Activated T-helper 17 cell treated with anti-CD3 and anti-CD28 coated beads, Interleukin-2, amount 50 U/mL, for 72 hours (primary cell): Measurements from ENCODE around the gene ARSB. TPM values are rescaled to one million over a fixed set of nuclear protein-coding genes. Genes with fewer than 3 reads are reported as not detected.
"Not testable (repeated sequence)": the region's sequence is repeated elsewhere in the genome, so short reads cannot be mapped to it uniquely, and the experiment has no call there.

Source experiments
- ATAC-seq: fragments of 150-1000 bp; cut with Tn5 transposase; replicated peaks from 2 replicates; pipeline ENCODE4 v1.10.0; 2021; ENCODE audit warnings: mild to moderate bottlenecking, moderate library complexity
- H3K27ac Mint-ChIP-seq: one replicate; pipeline ENCODE4 v1.8.0; 2022; ENCODE audit warnings: mixed read lengths
- H3K27me3 Mint-ChIP-seq: one replicate; pipeline ENCODE4 v1.8.0; 2022; ENCODE audit warnings: mixed read lengths
- H3K36me3 Mint-ChIP-seq: one replicate; pipeline ENCODE4 v1.8.0; 2022; ENCODE audit warnings: low read depth, mild to moderate bottlenecking, mixed read lengths
- H3K4me1 Mint-ChIP-seq: one replicate; pipeline ENCODE4 v1.8.0; 2022; ENCODE audit warnings: mixed read lengths
- H3K4me3 Mint-ChIP-seq: one replicate; pipeline ENCODE4 v1.8.0; 2022; ENCODE audit warnings: mild to moderate bottlenecking, mixed read lengths
- H3K9me3 Mint-ChIP-seq: one replicate; pipeline ENCODE4 v1.8.0; 2022; ENCODE audit warnings: mixed read lengths
- total RNA-seq, 2 donors: library from RNA; stranded (reverse); gene quantifications; one replicate each; pipeline ENCODE4 v1.2.3, GENCODE V29; 2022

Gene ARSB
- total RNA-seq, 2 donors from 2014 or later, result 6.2 to 21.9 TPM

- Mint-ChIP-seq H3K27me3 (no peaks in the 10 kb centered on the region), H3K27ac (no peak overlapping the region), H3K9me3 (no peaks in the 10 kb centered on the region), H3K4me1 (no peaks in the 10 kb centered on the region), H3K36me3 (peaks cover 26% of the 10 kb centered on the region), H3K4me3 (no peak overlapping the region)
- no peak for ATAC-seq
Observed at GRCh38 chr5:78777901-78778300, 207.2 kb downstream of the ARSB start.

DNA sequence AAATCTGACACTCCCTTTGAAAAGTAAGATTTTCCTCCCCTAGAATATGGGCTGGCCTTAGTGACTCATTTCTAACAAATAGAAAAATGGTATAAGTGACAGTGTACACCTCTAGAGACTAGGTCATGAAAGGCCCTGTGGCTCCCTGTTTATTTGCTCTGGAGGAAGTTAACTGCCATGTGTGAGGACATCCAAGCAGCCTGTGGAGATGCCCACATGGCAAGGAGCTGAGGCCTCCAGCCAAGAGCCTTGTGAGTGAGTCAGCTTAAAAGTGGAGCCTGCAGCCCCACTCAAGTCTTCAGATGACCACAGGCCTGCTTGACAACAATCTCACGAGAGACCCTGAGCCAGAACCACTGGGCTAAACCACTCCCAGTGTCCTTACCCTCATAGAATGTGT lies 208.5 kb downstream of the ARSB start:
- H3K36me3 Mint-ChIP-seq, result peaks cover 25% of the 10 kb centered on the region
- H3K4me1 Mint-ChIP-seq, result no peaks in the 10 kb centered on the region
- H3K27ac Mint-ChIP-seq, result no peak overlapping the region
- ATAC-seq, result no peak
- H3K27me3 Mint-ChIP-seq, result no peaks in the 10 kb centered on the region
- H3K4me3 Mint-ChIP-seq, result no peak overlapping the region
- no peaks in the 10 kb centered on the region for H3K9me3 Mint-ChIP-seq

GRCh38 chr5:78773655-78774054 lies 211.5 kb downstream of the ARSB start:
- H3K27me3 Mint-ChIP-seq, result no peaks in the 10 kb centered on the region
- H3K36me3 Mint-ChIP-seq, result no peaks in the 10 kb centered on the region
- no peaks in the 10 kb centered on the region for H3K9me3 Mint-ChIP-seq
- no peaks in the 10 kb centered on the region for H3K4me1 Mint-ChIP-seq
- H3K4me3 Mint-ChIP-seq, result no peak overlapping the region
- ATAC-seq, result no peak
- no peak overlapping the region for H3K27ac Mint-ChIP-seq

DNA sequence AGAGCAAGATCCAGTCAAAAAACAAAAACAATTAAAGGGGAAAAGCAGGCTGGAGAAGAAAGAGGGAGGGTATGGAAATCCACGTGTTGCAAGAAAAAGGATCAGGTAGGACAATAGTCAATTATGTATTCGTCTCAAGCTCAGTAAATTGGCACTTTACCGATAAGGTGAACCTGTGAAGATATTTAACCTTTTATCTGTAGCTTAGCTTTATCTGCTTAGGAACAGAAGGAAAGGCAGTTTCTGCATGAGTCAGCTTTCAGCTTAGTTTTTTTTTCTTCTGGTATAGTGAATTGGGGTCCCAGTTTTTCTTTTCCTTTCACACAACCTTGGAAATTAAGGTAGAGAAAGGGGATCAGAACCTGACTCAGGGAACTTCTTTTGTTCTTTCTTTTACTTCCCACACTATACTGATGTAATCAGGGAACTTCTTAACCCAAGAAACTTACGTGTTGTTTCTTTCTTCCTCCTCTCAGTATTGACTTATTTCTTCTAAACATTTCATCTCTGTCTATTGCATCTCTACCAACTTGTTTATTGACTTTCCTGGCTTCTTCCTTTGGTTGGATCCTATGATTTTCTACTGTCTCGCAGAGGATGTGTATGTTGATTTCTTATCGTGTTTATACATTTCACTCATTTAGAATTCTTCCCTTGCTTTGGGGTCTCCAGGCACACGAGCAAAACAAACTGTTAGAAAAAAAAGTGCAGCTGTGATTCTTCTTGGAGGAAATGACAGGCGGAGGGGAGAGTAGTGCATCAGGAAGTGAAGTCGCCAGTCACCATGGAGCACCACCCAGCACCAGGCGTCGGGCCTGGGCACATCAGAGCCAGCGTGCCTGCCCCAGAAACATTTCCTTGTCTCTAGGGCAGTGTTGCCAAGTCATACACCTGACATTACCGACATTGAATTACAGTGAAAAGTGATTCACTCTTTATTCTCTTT lies 213.6 kb downstream of the ARSB start:
- H3K27ac Mint-ChIP-seq, result peak overlapping the region; percentile 4
- peaks cover 1% of the 10 kb centered on the region for H3K9me3 Mint-ChIP-seq
- no peaks in the 10 kb centered on the region for H3K36me3 Mint-ChIP-seq
- ATAC-seq, result no peak
- H3K27me3 Mint-ChIP-seq, result no peaks in the 10 kb centered on the region
- H3K4me3 Mint-ChIP-seq, result no peak overlapping the region
- no peaks in the 10 kb centered on the region for H3K4me1 Mint-ChIP-seq

- no peak for ATAC-seq
- peaks cover 4% of the 10 kb centered on the region for H3K9me3 Mint-ChIP-seq
- H3K36me3 Mint-ChIP-seq, result no peaks in the 10 kb centered on the region
- H3K4me3 Mint-ChIP-seq, result no peak overlapping the region
- no peaks in the 10 kb centered on the region for H3K27me3 Mint-ChIP-seq
- no peak overlapping the region for H3K27ac Mint-ChIP-seq
- no peaks in the 10 kb centered on the region for H3K4me1 Mint-ChIP-seq
Observed at GRCh38 chr5:78768781-78769380, 216.2 kb downstream of the ARSB start.

DNA sequence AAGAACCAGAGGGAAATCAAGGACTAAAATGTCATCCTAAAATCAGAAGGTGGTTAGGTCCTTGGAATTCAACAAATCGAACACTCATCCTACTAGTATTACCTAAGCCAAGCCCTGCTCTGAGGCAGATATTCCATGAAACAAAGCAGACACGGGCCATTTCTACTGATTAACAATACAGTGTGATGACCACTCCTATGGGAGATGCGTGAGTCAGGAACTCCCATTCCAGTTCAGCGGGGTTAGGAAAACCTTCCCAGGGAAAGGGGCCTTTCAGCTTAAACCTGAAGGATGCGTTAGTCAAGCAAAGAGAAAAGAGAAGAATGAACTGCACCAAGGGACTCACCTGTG lies 218.7 kb downstream of the ARSB start:
- no peak overlapping the region for H3K4me3 Mint-ChIP-seq
- H3K4me1 Mint-ChIP-seq, result no peaks in the 10 kb centered on the region
- no peak overlapping the region for H3K27ac Mint-ChIP-seq
- peaks cover 8% of the 10 kb centered on the region for H3K9me3 Mint-ChIP-seq
- no peaks in the 10 kb centered on the region for H3K36me3 Mint-ChIP-seq
- H3K27me3 Mint-ChIP-seq, result no peaks in the 10 kb centered on the region
- ATAC-seq, result no peak

DNA sequence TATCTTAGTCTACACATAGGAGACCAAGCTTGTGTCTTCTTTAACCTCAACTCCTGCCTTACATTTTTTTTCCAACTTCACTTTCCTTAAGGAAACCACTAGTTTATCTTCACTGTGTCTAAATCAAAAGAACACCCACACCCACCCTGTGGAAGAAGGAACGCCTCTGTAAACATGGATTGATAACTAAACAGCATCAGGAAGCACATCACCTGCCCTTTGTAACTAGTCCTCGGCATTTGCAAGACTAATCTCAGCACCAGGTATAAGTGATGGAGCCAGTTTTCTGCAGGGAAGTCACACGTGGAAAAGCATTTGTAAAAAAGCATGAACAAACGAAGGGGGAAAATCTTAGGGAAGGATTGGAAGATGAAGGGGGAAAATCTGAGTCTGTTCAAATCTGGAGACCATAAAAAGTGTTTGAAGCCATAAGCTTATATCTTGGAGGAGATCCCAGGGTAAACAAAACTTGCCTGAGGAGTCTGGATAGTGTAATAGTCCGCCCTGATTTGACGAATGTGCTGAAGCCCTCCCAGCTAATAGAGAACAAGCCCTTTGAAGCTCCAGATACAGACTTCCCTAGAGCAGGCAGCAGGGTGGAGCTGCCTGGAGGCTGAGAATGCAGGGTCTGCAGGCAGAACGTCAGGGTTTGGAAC lies 219.2 kb downstream of the ARSB start:
- Mint-ChIP-seq H3K9me3 (peaks cover 8% of the 10 kb centered on the region), H3K36me3 (no peaks in the 10 kb centered on the region), H3K27me3 (no peaks in the 10 kb centered on the region), H3K4me3 (no peak overlapping the region), H3K27ac (no peak overlapping the region), H3K4me1 (no peaks in the 10 kb centered on the region)
- no peak for ATAC-seq

GRCh38 chr5:78765116-78765515 lies 220.0 kb downstream of the ARSB start:
- H3K27ac Mint-ChIP-seq, result no peak overlapping the region
- H3K36me3 Mint-ChIP-seq, result no peaks in the 10 kb centered on the region
- H3K4me3 Mint-ChIP-seq, result no peak overlapping the region
- ATAC-seq, result no peak
- H3K4me1 Mint-ChIP-seq, result no peaks in the 10 kb centered on the region
- H3K9me3 Mint-ChIP-seq, result peaks cover 8% of the 10 kb centered on the region
- no peaks in the 10 kb centered on the region for H3K27me3 Mint-ChIP-seq

DNA sequence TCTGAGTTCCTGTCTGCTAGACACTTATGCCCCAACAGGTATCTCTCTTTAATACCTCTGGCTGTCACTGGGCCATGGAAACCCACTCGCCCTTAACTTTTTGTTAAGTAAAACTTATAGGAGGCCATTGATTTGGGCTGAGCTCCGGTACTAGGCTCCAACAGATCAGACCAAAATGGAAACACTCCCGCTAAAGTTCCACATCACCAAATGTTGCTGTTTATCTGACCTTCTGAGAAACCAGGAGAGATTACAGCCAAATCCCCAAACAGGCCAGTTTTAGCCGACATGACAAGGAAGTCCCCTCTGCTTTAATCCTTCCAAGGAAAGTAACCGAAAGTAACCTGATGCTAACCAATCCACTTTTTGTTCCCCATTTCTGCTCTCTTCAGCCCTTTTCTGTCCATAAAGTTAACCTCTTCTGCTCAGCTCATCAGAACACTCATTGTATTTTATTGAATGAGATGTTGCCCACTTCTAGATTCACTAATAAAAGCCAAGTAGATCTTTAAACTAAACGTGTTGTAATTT lies 221.4 kb downstream of the ARSB start:
- H3K36me3 Mint-ChIP-seq, result no peaks in the 10 kb centered on the region
- peaks cover 8% of the 10 kb centered on the region for H3K9me3 Mint-ChIP-seq
- no peaks in the 10 kb centered on the region for H3K27me3 Mint-ChIP-seq
- no peak for ATAC-seq
- H3K4me3 Mint-ChIP-seq, result no peak overlapping the region
- H3K4me1 Mint-ChIP-seq, result no peaks in the 10 kb centered on the region
- H3K27ac Mint-ChIP-seq, result no peak overlapping the region

GRCh38 chr5:78762743-78763142 lies 222.4 kb downstream of the ARSB start:
- H3K27me3 Mint-ChIP-seq, H3K9me3 Mint-ChIP-seq, ATAC-seq, H3K27ac Mint-ChIP-seq, H3K4me3 Mint-ChIP-seq, H3K36me3 Mint-ChIP-seq, H3K4me1 Mint-ChIP-seq: not testable (repeated sequence)

DNA sequence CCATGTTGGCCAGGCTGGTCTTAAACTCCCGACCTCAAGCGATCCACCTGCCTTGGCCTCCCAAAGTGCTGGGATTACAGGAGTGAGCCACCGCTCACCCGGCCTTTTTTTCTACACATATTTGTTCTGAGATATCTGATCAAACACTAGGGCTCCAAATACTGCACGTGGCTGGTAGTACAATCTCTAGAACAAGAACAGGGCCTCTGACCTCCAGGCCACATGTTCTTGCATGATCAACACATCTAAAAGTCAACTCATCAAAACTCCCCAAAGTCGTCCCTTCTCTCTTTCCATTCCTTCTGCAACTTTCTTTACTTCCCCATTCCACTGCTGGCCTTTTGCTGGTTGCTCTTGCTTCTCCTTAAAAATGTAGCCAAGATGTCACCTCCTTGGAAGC lies 223.3 kb downstream of the ARSB start:
- Mint-ChIP-seq H3K27ac (no peak overlapping the region), H3K4me1 (no peaks in the 10 kb centered on the region), H3K9me3 (peaks cover 8% of the 10 kb centered on the region), H3K36me3 (no peaks in the 10 kb centered on the region), H3K4me3 (no peak overlapping the region), H3K27me3 (no peaks in the 10 kb centered on the region)
- no peak for ATAC-seq

DNA sequence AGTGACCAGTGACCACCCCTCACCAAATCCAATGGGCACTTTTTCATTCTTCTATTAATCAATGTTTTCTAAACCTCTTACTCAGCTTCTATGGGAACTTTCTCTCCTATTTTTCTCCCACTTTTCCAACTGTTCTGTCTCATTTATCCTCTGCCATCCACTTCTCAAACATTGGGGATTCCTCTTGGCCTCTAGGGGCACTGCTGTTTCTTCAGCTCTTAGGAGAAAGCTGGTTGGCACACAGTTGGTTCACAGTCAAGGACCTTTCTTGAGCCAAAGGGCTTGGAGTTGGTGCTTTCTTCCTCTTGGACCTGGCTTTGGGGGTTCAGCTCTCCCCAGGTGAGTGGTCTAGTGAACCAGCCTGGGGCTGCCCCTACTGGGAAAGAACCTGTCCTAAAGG lies 224.3 kb downstream of the ARSB start:
- ATAC-seq, result no peak
- Mint-ChIP-seq H3K4me3 (no peak overlapping the region), H3K9me3 (peaks cover 5% of the 10 kb centered on the region), H3K27ac (no peak overlapping the region), H3K27me3 (no peaks in the 10 kb centered on the region), H3K4me1 (no peaks in the 10 kb centered on the region), H3K36me3 (no peaks in the 10 kb centered on the region)

DNA sequence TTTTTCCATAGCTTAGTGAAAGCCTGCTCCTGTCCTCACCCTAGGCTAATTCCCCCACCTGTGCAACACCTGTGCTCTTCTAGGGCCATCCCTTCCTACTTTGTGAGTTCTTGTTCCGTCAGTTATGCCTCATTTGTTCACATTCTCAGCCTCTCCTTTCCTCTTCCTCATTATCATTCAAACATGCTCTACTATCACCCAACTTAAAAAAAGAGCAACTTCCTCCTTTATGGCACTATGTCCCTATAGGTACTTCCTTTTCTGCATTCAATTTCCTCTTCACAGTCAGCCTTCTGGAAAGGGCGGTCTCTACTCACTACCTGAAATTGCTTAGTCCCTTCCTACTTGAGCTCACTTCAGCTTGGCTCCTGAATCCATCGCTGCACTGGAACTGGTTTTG lies 224.7 kb downstream of the ARSB start:
- no peak for ATAC-seq
- Mint-ChIP-seq H3K27ac (no peak overlapping the region), H3K36me3 (no peaks in the 10 kb centered on the region), H3K4me3 (no peak overlapping the region), H3K4me1 (no peaks in the 10 kb centered on the region), H3K27me3 (no peaks in the 10 kb centered on the region), H3K9me3 (peaks cover 5% of the 10 kb centered on the region)

GRCh38 chr5:78758169-78758839 lies 226.8 kb downstream of the ARSB start:
- no peak overlapping the region for H3K4me3 Mint-ChIP-seq
- no peaks in the 10 kb centered on the region for H3K27me3 Mint-ChIP-seq
- no peaks in the 10 kb centered on the region for H3K4me1 Mint-ChIP-seq
- H3K36me3 Mint-ChIP-seq, result no peaks in the 10 kb centered on the region
- no peak overlapping the region for H3K27ac Mint-ChIP-seq
- H3K9me3 Mint-ChIP-seq, result peaks cover 5% of the 10 kb centered on the region
- ATAC-seq, result peak; percentile 61
